Sciatic nerve (tissue), 2 donors: Measurements from ENCODE around the gene MS4A7. TPM values are rescaled to one million over a fixed set of nuclear protein-coding genes. Genes with fewer than 3 reads are reported as not detected.

ENCODE experiments used
- ATAC-seq: fragments of 200-7000 bp; cut with Tn5 transposase; one replicate; pipeline ENCODE4 v1.9.1; 2020; ENCODE audit warnings: mild to moderate bottlenecking, moderate library complexity
- DNase-seq: peaks from one replicate; pipeline ENCODE4 v3.0.0-alpha.2; 2020; ENCODE audit warnings: low spot score
- intact Hi-C: fragments of 100-400 bp; cut with DNase I; formaldehyde crosslinking; loops from one replicate; pipeline ENCODE4 v1.14.2; 2022
- total RNA-seq: library from RNA; stranded (reverse); fragmentation: NEBNext Ultra II Directional; extraction: Animal tissue kit (Norgen Biotek cat#: 25700); gene quantifications from one replicate; pipeline ENCODE4 v1.2.1, GENCODE V29; 2021
- donor health status: DM: no; HTN: no; CAD: no.
- donor health status: DM: no; HTN: no; CAD: no.

MS4A7 gene
- total RNA-seq, 1 donor from 2014 or later: 48.4 TPM

DNA sequence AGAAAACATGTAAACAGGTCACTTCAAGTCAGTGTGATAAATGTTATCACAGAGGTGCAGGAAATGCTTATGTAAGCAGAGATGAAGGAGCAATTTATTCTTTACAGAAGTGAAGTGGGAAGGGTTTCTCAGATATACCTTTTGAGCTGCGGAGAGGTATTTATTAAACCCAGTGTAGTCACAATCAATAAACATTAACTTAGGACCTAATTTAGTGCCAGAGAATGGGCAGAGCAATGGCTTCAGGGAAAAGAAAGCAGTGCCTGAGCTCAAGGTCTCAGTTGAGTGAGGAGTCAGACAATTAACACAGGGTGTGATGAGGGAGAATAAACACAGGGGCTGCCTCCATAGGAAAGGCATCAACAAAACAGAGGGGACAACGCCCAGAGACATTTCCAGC is 52.9 kb downstream of the MS4A7 start:
- ATAC-seq (no peak), DNase-seq (no peak)
- intact Hi-C loops: no loop called here

DNA sequence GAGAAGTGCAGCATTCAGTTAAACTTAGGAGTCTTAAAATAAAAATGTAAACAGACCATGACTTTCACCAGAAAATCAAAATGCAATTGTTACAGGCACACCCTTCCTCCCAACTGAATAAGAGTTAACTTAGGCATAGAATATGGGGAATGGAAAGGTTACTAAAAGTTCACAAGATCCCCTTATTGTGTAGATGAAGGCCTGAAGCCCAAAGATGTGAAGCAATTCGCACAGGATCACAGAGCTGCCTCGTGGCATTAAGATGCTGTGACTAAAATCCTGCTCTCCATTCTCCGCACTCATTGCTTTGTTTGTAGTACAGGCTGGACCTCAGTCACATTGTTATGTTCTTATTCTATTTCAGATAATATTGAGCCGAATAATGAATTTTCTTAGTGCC is 55.1 kb downstream of the MS4A7 start:
- DNase-seq (no peak), ATAC-seq (no peak)
- intact Hi-C loops: no loop called here

Other genes starting within 250 kb of the MS4A7 start
- gene MS4A6A, start 195.4 kb upstream of the MS4A7 start, total RNA-seq: 87.6 TPM
- gene MS4A4E, start 135.4 kb upstream of the MS4A7 start, total RNA-seq: 7.1 TPM
- 32.9 TPM for gene MS4A4A, start 97.9 kb upstream of the MS4A7 start, total RNA-seq
- 0.53 TPM for gene MS4A6E, start 51.3 kb upstream of the MS4A7 start, total RNA-seq
- gene MS4A14, start 17.9 kb downstream of the MS4A7 start, total RNA-seq: 6.4 TPM
- not detected for gene MS4A5, start 51.0 kb downstream of the MS4A7 start, total RNA-seq
- gene MS4A1, start 77.3 kb downstream of the MS4A7 start, total RNA-seq: 2.5 TPM
- gene MS4A12, start 114.2 kb downstream of the MS4A7 start, total RNA-seq: not detected
- gene MS4A13, start 136.9 kb downstream of the MS4A7 start, total RNA-seq: not detected